Cardiac muscle cell (in vitro differentiated cells and primary cell): ENCODE data around the gene TMEM131. TPM values are rescaled to one million over a fixed set of nuclear protein-coding genes. Genes with fewer than 3 reads are reported as not detected.

Source experiments
- DNase-seq, 2 donors: peaks; one replicate each; pipeline versions ENCODE4 v3.0.0 to v3.0.0-alpha.2; 2010 to 2017; ENCODE audit warnings: low read depth in 1 of 2, low spot score in 1 of 2
- H3K27ac ChIP-seq: fragments of 200-600 bp; sonication (generic); 2 replicates; pipeline ENCODE4 v1.5.1; 2016
- H3K27me3 ChIP-seq: fragments of 200-600 bp; sonication (generic); 2 replicates; pipeline ENCODE4 v1.6.0; 2016; ENCODE audit warnings: control low read depth
- H3K36me3 ChIP-seq: fragments of 200-600 bp; sonication (generic); 2 replicates; pipeline ENCODE4 v1.5.1; 2016; ENCODE audit warnings: control low read depth
- H3K4me1 ChIP-seq: fragments of 200-600 bp; sonication (generic); 2 replicates; pipeline ENCODE4 v1.8.1; 2017; ENCODE audit warnings: low read depth, mild to moderate bottlenecking, mixed run types
- H3K4me3 ChIP-seq: fragments of 200-600 bp; sonication (generic); 2 replicates; pipeline ENCODE4 v1.5.1; 2016; ENCODE audit warnings: mild to moderate bottlenecking
- H3K9me3 ChIP-seq: fragments of 200-600 bp; sonication (generic); 2 replicates; pipeline ENCODE4 v1.5.1; 2017; ENCODE audit warnings: low read depth, mild to moderate bottlenecking, control low read depth
- polyA plus RNA-seq: library from polyadenylated mRNA; unstranded; fragments of >200 nt; fragmentation: Nextera tagmentation; extraction: Ambion mirVana; gene quantifications from 2 replicates; pipeline ENCODE4 v1.2.1, GENCODE V29; 2016
- total RNA-seq: library from RNA; depleted of rRNA; stranded (reverse); fragments of >200 nt; gene quantifications from 2 replicates; pipeline ENCODE4 v1.2.3, GENCODE V29; 2016
- TF ChIP-seq, protein P1 (sequence below): IDR thresholded peaks from 2 replicates; pipeline ENCODE4 v1.5.1; 2012; ENCODE audit warnings: low read depth, mild to moderate bottlenecking, low read length

Gene TMEM131
- total and polyA plus RNA-seq, 2 experiments from 2014 or later = 16.3 to 19.1 TPM

DNA sequence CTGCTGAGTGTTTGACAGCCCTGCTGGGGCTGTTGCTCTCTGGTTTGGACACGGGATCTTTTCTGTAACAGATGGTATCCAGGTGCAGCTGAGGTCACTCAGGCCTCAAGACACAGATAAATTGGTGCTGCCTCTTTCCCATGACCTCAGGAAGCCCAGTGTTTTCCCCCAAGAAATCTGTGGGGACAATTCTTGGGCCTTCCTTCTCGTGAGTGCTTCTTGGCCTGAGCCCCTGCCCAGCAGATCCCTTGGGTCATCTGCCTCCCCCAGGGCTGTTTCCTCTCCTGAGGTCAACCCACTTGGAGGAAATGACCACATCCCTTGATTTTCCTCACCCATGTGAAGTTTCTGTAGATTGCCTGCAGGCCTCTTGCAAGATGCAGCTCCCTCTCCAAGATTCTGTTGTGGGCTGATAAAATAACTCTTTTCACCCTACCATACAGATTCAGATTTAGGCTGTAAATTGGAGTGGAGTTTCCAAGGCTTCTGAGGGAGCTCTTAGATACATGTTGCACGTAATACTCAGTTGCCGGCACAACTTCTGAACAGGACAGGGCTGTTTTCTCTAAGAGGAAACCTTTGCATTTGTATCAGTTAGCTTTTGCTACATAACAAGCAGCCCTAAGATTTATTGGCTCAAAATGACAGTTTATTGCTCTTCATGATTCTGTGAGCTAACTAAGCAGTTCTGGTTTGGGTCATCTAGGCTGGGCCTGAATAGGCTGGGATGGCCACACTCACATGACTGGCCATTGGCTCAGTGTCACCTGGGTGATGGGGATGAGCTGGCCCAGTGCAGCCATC is 269.3 kb downstream of the TMEM131 start:
- no peaks in the 10 kb centered on the region for H3K9me3 ChIP-seq
- H3K4me3 ChIP-seq = no peak overlapping the region
- no peaks in the 10 kb centered on the region for H3K36me3 ChIP-seq
- H3K27ac ChIP-seq = no peak overlapping the region
- TF ChIP-seq, protein P1, sequence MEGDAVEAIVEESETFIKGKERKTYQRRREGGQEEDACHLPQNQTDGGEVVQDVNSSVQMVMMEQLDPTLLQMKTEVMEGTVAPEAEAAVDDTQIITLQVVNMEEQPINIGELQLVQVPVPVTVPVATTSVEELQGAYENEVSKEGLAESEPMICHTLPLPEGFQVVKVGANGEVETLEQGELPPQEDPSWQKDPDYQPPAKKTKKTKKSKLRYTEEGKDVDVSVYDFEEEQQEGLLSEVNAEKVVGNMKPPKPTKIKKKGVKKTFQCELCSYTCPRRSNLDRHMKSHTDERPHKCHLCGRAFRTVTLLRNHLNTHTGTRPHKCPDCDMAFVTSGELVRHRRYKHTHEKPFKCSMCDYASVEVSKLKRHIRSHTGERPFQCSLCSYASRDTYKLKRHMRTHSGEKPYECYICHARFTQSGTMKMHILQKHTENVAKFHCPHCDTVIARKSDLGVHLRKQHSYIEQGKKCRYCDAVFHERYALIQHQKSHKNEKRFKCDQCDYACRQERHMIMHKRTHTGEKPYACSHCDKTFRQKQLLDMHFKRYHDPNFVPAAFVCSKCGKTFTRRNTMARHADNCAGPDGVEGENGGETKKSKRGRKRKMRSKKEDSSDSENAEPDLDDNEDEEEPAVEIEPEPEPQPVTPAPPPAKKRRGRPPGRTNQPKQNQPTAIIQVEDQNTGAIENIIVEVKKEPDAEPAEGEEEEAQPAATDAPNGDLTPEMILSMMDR = no peak
- DNase-seq = peak in 1 of 2 donors; percentile 43
- no peaks in the 10 kb centered on the region for H3K27me3 ChIP-seq
- peaks cover 13% of the 10 kb centered on the region for H3K4me1 ChIP-seq

DNA sequence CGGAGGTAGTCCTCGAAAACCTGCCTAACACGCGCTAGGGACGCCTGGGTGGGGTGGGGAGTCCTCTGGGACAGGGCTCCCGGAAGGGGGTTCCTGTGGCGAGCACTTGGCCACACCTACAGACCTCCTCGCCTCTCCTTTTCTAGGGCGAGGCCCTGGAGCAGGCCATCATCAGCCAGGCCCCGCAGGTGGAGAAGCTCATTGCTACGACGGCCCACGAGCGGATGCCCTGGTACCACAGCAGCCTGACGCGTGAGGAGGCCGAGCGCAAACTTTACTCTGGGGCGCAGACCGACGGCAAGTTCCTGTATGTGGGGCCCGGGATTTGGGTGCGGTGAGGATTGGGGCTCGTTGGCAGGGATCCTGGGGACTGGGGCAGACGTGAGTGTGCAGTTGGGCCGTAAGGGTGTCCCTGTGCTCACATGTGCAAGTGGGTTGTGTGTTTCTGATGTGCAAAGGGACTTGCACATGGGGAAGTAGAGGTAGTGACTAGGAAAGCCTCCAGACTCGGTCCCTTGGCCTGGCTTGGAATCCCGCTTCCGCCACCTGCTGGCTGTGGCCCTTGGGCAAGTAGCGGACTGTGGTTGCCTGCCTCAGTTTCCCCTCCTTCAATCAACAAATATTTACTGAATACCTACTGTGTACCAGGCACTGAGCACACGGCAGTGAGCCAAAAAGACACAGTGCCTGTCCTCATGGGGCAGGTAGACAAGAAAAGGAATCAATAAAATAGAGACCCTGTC is 270.6 kb downstream of the TMEM131 start:
- no peak for DNase-seq
- Histone ChIP-seq H3K36me3 (no peaks in the 10 kb centered on the region), H3K4me3 (no peak overlapping the region), H3K27ac (no peak overlapping the region), H3K9me3 (no peaks in the 10 kb centered on the region), H3K4me1 (peaks cover 13% of the 10 kb centered on the region), H3K27me3 (no peaks in the 10 kb centered on the region)
- TF ChIP-seq, protein P1 = no peak

- TF ChIP-seq, protein P1 = no peak
- Histone ChIP-seq H3K27me3 (no peaks in the 10 kb centered on the region), H3K9me3 (no peaks in the 10 kb centered on the region), H3K4me3 (no peak overlapping the region), H3K4me1 (peaks cover 13% of the 10 kb centered on the region), H3K27ac (no peak overlapping the region), H3K36me3 (no peaks in the 10 kb centered on the region)
- DNase-seq = no peak
Measured at GRCh38 chr2:97724501-97724900, 271.2 kb downstream of the TMEM131 start.

DNA sequence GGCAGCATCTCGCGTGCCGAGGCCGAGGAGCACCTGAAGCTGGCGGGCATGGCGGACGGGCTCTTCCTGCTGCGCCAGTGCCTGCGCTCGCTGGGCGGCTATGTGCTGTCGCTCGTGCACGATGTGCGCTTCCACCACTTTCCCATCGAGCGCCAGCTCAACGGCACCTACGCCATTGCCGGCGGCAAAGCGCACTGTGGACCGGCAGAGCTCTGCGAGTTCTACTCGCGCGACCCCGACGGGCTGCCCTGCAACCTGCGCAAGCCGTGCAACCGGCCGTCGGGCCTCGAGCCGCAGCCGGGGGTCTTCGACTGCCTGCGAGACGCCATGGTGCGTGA is 271.7 kb downstream of the TMEM131 start:
- TF ChIP-seq, protein P1 = no peak
- no peak for DNase-seq
- H3K4me3 ChIP-seq = no peak overlapping the region
- H3K4me1 ChIP-seq = peaks cover 13% of the 10 kb centered on the region
- no peak overlapping the region for H3K27ac ChIP-seq
- no peaks in the 10 kb centered on the region for H3K9me3 ChIP-seq
- no peaks in the 10 kb centered on the region for H3K36me3 ChIP-seq
- no peaks in the 10 kb centered on the region for H3K27me3 ChIP-seq

- Histone ChIP-seq H3K4me1 (peaks cover 10% of the 10 kb centered on the region), H3K36me3 (no peaks in the 10 kb centered on the region), H3K27ac (no peak overlapping the region), H3K9me3 (no peaks in the 10 kb centered on the region), H3K27me3 (no peaks in the 10 kb centered on the region), H3K4me3 (no peak overlapping the region)
- TF ChIP-seq, protein P1 = no peak
- DNase-seq = no peak
Measured at GRCh38 chr2:97723156-97724072, 272.3 kb downstream of the TMEM131 start.
